ENCODE measurements around the gene MAPK8IP3. TPM values are rescaled to one million over a fixed set of nuclear protein-coding genes. Genes with fewer than 3 reads are reported as not detected.

MAPK8IP3 gene
- total and polyA plus RNA-seq, 2 donors from 2014 or later: 10.6 to 67.7 TPM

DNA sequence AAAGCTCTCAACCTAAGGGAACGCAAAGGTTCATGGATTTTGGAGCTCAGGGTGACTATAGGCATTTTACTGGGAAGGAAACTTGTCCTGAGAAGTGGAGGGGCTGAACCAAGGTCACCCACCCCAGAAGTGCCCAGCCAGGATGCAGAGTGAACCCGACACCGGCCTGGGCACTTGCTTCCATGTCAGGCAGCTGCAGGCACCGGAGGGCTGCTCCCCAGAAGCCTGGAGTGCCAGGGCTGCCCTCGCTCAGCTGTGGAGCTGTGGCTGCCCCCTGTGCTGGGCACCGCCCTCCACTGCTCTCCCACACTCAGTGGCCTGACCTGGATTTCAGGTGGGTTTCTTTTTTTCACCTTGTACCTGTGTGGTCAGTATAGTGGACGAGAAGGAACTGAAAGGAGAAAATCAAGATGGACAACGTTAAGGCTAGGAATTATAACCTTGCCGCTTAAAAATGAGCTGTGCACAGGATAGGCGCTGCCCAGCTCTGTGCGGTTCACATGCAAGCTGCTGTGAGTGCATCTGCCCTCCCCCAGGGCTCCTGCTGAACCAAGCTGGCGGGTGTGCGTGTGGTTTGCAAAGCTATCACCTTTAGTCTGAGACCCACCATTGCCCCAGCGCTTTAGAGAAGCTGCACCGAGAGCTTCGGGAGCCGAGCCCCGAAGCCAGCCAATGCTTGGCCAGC, 2.2 kb downstream of the MAPK8IP3 start:
- Histone ChIP-seq H3K9ac (ENCODE audit: low read length in 3 of 3) (peak overlapping the region in 1 of 3 donors; percentile 75), H3K27ac (ENCODE audit: low read depth in 2 of 2, low read length in 2 of 2) (no peak overlapping the region), H3K4me1 (ENCODE audit: control insufficient read depth in 2 of 3, insufficient read depth in 2 of 3, low read depth in 1 of 3, low read length in 3 of 3) (peaks cover 2 to 14% (median 10%) of the 10 kb centered on the region in 3 donors), H3K27me3 (ENCODE audit: control insufficient read depth, insufficient read depth, low read length) (no peaks in the 10 kb centered on the region), H3K36me3 (ENCODE audit: control insufficient read depth in 2 of 3, insufficient read depth in 3 of 3, low read length in 3 of 3) (no peaks in the 10 kb centered on the region), H3K4me3 (ENCODE audit: low read length in 3 of 3) (peak overlapping the region in 1 of 3 donors; percentile 77), H3K9me3 (ENCODE audit: control insufficient read depth in 2 of 3, insufficient read depth in 1 of 3, low read length in 3 of 3) (no peaks in the 10 kb centered on the region)
- no peak for TF ChIP-seq CTCF (IDR thresholded peaks at IDR 0.05; ENCODE audit: borderline replicate concordance, extremely low read depth, insufficient read depth)
- FAIRE-seq: no peak
- intact Hi-C loops (cut with DNase I): no loop called here
- no peak for DNase-seq

DNA sequence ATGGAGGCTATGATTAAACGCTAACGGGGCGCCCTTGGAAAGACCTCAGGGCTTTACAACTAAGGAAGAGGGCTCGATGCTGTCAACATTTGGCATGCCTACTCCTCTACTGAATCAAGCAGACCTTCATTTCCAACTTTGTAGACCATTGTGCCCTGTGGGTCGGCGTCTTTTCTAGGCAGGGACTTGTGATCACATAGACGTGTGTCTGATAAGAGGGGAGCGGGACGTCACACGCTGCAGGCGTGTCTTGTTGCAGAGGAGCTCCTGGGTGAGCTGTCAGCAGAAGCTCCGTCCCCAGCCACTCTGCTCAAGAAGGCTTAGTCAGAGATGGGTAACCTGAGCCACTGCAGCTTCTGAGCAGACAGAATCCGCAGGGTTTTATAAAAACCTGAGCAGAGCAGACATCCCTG, 2.8 kb downstream of the MAPK8IP3 start:
- peak in 4 of 5 donors; percentile 46 to 56 (median 46) for DNase-seq
- Histone ChIP-seq H3K27ac (ENCODE audit: low read depth in 2 of 2, low read length in 2 of 2) (no peak overlapping the region), H3K36me3 (ENCODE audit: control insufficient read depth in 2 of 3, insufficient read depth in 3 of 3, low read length in 3 of 3) (no peaks in the 10 kb centered on the region), H3K9me3 (ENCODE audit: control insufficient read depth in 2 of 3, insufficient read depth in 1 of 3, low read length in 3 of 3) (no peaks in the 10 kb centered on the region), H3K4me1 (ENCODE audit: control insufficient read depth in 2 of 3, insufficient read depth in 2 of 3, low read depth in 1 of 3, low read length in 3 of 3) (peaks cover 2 to 14% (median 14%) of the 10 kb centered on the region in 3 donors), H3K4me3 (ENCODE audit: low read length in 3 of 3) (no peak overlapping the region), H3K27me3 (ENCODE audit: control insufficient read depth, insufficient read depth, low read length) (no peaks in the 10 kb centered on the region), H3K9ac (ENCODE audit: low read length in 3 of 3) (no peak overlapping the region)
- no peak for FAIRE-seq
- TF ChIP-seq CTCF (IDR thresholded peaks at IDR 0.05; ENCODE audit: borderline replicate concordance, extremely low read depth, insufficient read depth): no peak
- intact Hi-C loops (cut with DNase I): no loop called here

GRCh38 chr16:1709356-1709755, 3.4 kb downstream of the MAPK8IP3 start:
- Histone ChIP-seq H3K9me3 (ENCODE audit: control insufficient read depth in 2 of 3, insufficient read depth in 1 of 3, low read length in 3 of 3) (no peaks in the 10 kb centered on the region), H3K4me1 (ENCODE audit: control insufficient read depth in 2 of 3, insufficient read depth in 2 of 3, low read depth in 1 of 3, low read length in 3 of 3) (peaks cover 2 to 19% (median 19%) of the 10 kb centered on the region in 3 donors), H3K27me3 (ENCODE audit: control insufficient read depth, insufficient read depth, low read length) (no peaks in the 10 kb centered on the region), H3K36me3 (ENCODE audit: control insufficient read depth in 2 of 3, insufficient read depth in 3 of 3, low read length in 3 of 3) (no peaks in the 10 kb centered on the region), H3K27ac (ENCODE audit: low read depth in 2 of 2, low read length in 2 of 2) (no peak overlapping the region), H3K4me3 (ENCODE audit: low read length in 3 of 3) (no peak overlapping the region), H3K9ac (ENCODE audit: low read length in 3 of 3) (no peak overlapping the region)
- intact Hi-C loops (cut with DNase I): no loop called here
- FAIRE-seq (no peak), DNase-seq (no peak)
- no peak for TF ChIP-seq CTCF (IDR thresholded peaks at IDR 0.05; ENCODE audit: borderline replicate concordance, extremely low read depth, insufficient read depth)

All from kidney (tissue), 14 donors.